GM12878 (cell line): ENCODE results near the gene CDH18. TPM values are rescaled to one million over a fixed set of nuclear protein-coding genes. Genes with fewer than 3 reads are reported as not detected.

ENCODE experiments used
- ATAC-seq: fragments of 200-7000 bp; cut with Tn5 transposase; 3 replicates; pipeline ENCODE4 v1.9.1; 2020; ENCODE audit warnings: mild to moderate bottlenecking, moderate library complexity
- BruUV-seq: library from RNA; stranded (reverse); fragments of 400-500 nt; replicated peaks from 2 replicates; lab custom pipeline; 2021; lab: Mats Ljungman, UMichigan
- CTCF ChIA-PET: fragments of 300-600 bp; sonication (Branson Sonifier 250); formaldehyde crosslinking; extraction: SDS; loops from one replicate; lab custom pipeline; 2021; ENCODE audit warnings: inconsistent platforms; lab: Yijun Ruan, JAX
- POLR2A ChIA-PET: fragments of 350-600 bp; formaldehyde crosslinking; extraction: SDS; loops from one replicate; lab custom pipeline; 2021; ENCODE audit warnings: inconsistent platforms; lab: Charles Lee
- RAD21 ChIA-PET: fragments of 300-600 bp; sonication (Branson Sonifier 250); formaldehyde crosslinking; loops from one replicate; lab custom pipeline; 2023; ENCODE audit warnings: antibody characterized with exemption; ENCODE audit not compliant: unreplicated experiment; lab: Charles Lee
- SMC1A ChIA-PET: fragments of 300-600 bp; sonication (Branson Sonifier 250); formaldehyde crosslinking; loops from one replicate; lab custom pipeline; 2023; ENCODE audit not compliant: unreplicated experiment, uncharacterized antibody; lab: Charles Lee
- DNase-seq: peaks from one replicate; pipeline ENCODE4 v3.0.0-alpha.2; 2011; ENCODE audit warnings: low read depth, low spot score
- FAIRE-seq: peaks from 3 replicates; lab custom pipeline; 2011; peaks lifted over from hg19 to GRCh38; lab: Jason Lieb, UNC
- H2AFZ ChIP-seq: 2 replicates; pipeline ENCODE4 v1.6.0; 2011; ENCODE audit warnings: low read depth, low read length, control low read depth; ENCODE audit not compliant: control insufficient read depth
- H3K27ac ChIP-seq: 2 replicates; pipeline ENCODE4 v1.5.1; 2011; ENCODE audit warnings: control low read depth; ENCODE audit not compliant: control insufficient read depth, insufficient read depth
- H3K27me3 ChIP-seq, 2 experiments: replicated peaks in 1 of 2; 2 replicates each; pipeline versions ENCODE4 v1.6.0 to v1.6.1; 2011; ENCODE audit warnings: low read length in 1 of 2; ENCODE audit not compliant: control insufficient read depth in 2 of 2, insufficient read depth in 2 of 2
- H3K36me3 ChIP-seq, 2 experiments: 2 replicates each; pipeline ENCODE4 v1.5.1; 2011; ENCODE audit warnings: low read length in 1 of 2; ENCODE audit not compliant: control insufficient read depth in 2 of 2, insufficient read depth in 2 of 2
- H3K4me1 ChIP-seq: 2 replicates; pipeline ENCODE4 v1.6.1; 2011; ENCODE audit warnings: mild to moderate bottlenecking, low read length, moderate library complexity, mixed read lengths; ENCODE audit not compliant: control insufficient read depth, insufficient read depth
- H3K4me2 ChIP-seq: 2 replicates; pipeline ENCODE4 v1.6.0; 2011; ENCODE audit warnings: control low read depth; ENCODE audit not compliant: control insufficient read depth, insufficient read depth
- H3K4me3 ChIP-seq: fragments of 200-600 bp; sonication (generic); 2 replicates; pipeline ENCODE4 v1.5.1; 2016
- H3K79me2 ChIP-seq: 2 replicates; pipeline ENCODE4 v1.6.0; 2011; ENCODE audit warnings: low read length; ENCODE audit not compliant: control insufficient read depth, insufficient read depth
- H3K9ac ChIP-seq: 2 replicates; pipeline ENCODE4 v1.8.0; 2011; ENCODE audit warnings: low read length, control low read depth, mixed read lengths; ENCODE audit not compliant: control insufficient read depth, insufficient read depth
- H3K9me3 ChIP-seq: replicated peaks from 3 replicates; pipeline ENCODE4 v1.5.1; 2011; ENCODE audit warnings: mild to moderate bottlenecking, low read length; ENCODE audit not compliant: control insufficient read depth, insufficient read depth
- H4K20me1 ChIP-seq: 2 replicates; pipeline ENCODE4 v1.6.0; 2011; ENCODE audit not compliant: control insufficient read depth, insufficient read depth
- ASH2L ChIP-seq: fragments of 300-600, 200-600 bp; sonication (generic); IDR thresholded peaks from 2 replicates; pipeline ENCODE4 v1.6.1; 2017; ENCODE audit warnings: low read depth, mild to moderate bottlenecking, borderline replicate concordance
- CHD2 ChIP-seq: IDR thresholded peaks from 2 replicates; pipeline ENCODE4 v1.6.1; 2011; ENCODE audit warnings: low read depth, low read length, improper control_type of control experiment, borderline replicate concordance
- EGR1 ChIP-seq, 2 experiments: IDR thresholded peaks; 1 replicate in 1 of 2; 2 replicates in 1 of 2; pipeline ENCODE4 v1.6.1; 2011 to 2012; ENCODE audit warnings: low read depth in 2 of 2, low read length in 2 of 2, borderline replicate concordance in 1 of 2, mild to moderate bottlenecking in 1 of 2, moderate library complexity in 1 of 2
- MYB ChIP-seq: fragments of 150-350 bp; IDR thresholded peaks from 2 replicates; pipeline ENCODE4 v1.6.1; 2014; ENCODE audit warnings: mild to moderate bottlenecking, low read depth, low read length, borderline replicate concordance
- RCOR1 ChIP-seq: conservative IDR thresholded peaks from 2 replicates; pipeline ENCODE4 v1.6.1; 2012; ENCODE audit warnings: low read depth, low read length, improper control_type of control experiment
- YY1 ChIP-seq: IDR thresholded peaks from 2 replicates; pipeline ENCODE4 v1.6.1; 2011; ENCODE audit warnings: low read depth, mild to moderate bottlenecking, low read length
- ZBTB4 ChIP-seq: fragments of 450-650 bp; formaldehyde crosslinking; IDR thresholded peaks from 2 replicates; pipeline ENCODE4 v1.4.0; 2022; ENCODE audit warnings: mild to moderate bottlenecking, moderate library complexity
- WGBS: methylation state at CpG from one replicate; pipeline ENCODE4 v1.1.6; 2016; ENCODE audit warnings: low lambda C conversion rate; ENCODE audit not compliant: insufficient replicate concordance, insufficient coverage; ENCODE audit errors: missing lambda C conversion rate; 5-methylcytosine and 5-hydroxymethylcytosine counted together
- in situ Hi-C: fragments of 300-500 bp; cut with MboI; formaldehyde crosslinking; loops from 9 replicates; pipeline ENCODE4 v1.14.3; 2018; ENCODE audit warnings: mixed read lengths
- intact Hi-C: fragments of 100-400 bp; cut with micrococcal nuclease; formaldehyde crosslinking; loops from one replicate; pipeline ENCODE4 v1.14.2; 2022; ENCODE audit not compliant: unreplicated experiment
- polyA plus RNA-seq, 11 experiments: library from polyadenylated mRNA; depleted of rRNA in 4 of 11; unstranded in 6 of 11; stranded (reverse) in 5 of 11; fragments of >200 nt; fragmentation: Nextera tagmentation in 4 of 11; fragmentation: Illumina TruSeq in 1 of 11; extraction: Ambion mirVana in 4 of 11; extraction: Trizol in 1 of 11; gene quantifications; 1 replicate in 1 of 11; 2 replicates in 10 of 11; pipeline versions ENCODE4 v1.2.1 to v1.2.3, GENCODE V29; 2011 to 2016; ENCODE audit warnings: inconsistent platforms in 2 of 11, missing spikeins in 2 of 11, low read depth in 1 of 11
- total RNA-seq, 4 experiments: library from RNA; depleted of rRNA in 3 of 4; stranded (reverse); fragments of >200 nt in 3 of 4; fragmentation: Illumina TruSeq in 1 of 4; extraction: Trizol in 1 of 4; gene quantifications; 2 replicates each; pipeline versions ENCODE4 v1.2.1 to v1.2.3, GENCODE V29; 2013 to 2021

The CDH18 gene
- total and polyA plus RNA-seq, 10 of the 15 experiments (the other 5 are each of a cell fraction or from before 2014, with no cell fraction given), result 0.41 TPM; not detected in 9

GRCh38 chr5:19920761-19921160, 67.2 kb downstream of the CDH18 start (continued):
- TF ChIP-seq ZBTB4 (CRISPR knock-in tag) (no peak), MYB (no peak)

DNA sequence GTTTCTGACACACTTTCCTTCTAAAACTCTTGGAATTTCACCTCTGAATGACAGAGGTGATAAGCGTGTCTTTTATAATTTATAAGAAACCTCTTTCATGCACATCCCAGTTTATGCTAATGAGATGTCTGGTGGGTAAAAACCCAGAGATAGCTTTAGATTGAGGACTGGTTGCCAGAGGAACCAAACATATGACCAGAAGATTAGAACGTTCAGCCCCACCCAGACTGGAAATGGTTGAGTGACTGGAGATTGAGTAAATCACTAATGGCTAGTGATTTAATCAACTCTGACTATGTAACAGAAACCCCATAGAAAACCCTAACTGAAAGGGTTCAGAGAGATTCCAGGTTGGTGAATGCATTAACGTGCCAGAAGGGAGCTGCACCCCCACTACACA, 69.2 kb downstream of the CDH18 start:
- Histone ChIP-seq H3K36me3 (no peaks in the 10 kb centered on the region), H3K79me2 (no peaks in the 10 kb centered on the region), H3K4me1 (no peaks in the 10 kb centered on the region), H3K4me3 (no peak overlapping the region)
- no peak for DNase-seq
- BruUV-seq, result no TSS peak
- POLR2A ChIA-PET, result no interaction called here
- no peak for TF ChIP-seq ASH2L
- no peak for TF ChIP-seq RCOR1
- TF ChIP-seq YY1, result no peak
- TF ChIP-seq CHD2, result no peak
- no peak for TF ChIP-seq EGR1 (IDR thresholded peaks at IDR 0.05; ENCODE audit: borderline replicate concordance in 1 of 2, low read depth in 2 of 2, low read length in 2 of 2)
- TF ChIP-seq, all 136 proteins: peak for 0
- FAIRE-seq (no peak), ATAC-seq (no peak)
- no peaks in the 10 kb centered on the region for H3K9me3 ChIP-seq
- RAD21 ChIA-PET, result no interaction called here
- H3K4me2 ChIP-seq, result no peak overlapping the region
- H3K27ac ChIP-seq, result no peak overlapping the region
- CTCF ChIA-PET, result no interaction called here
- no peaks in the 10 kb centered on the region for H3K27me3 ChIP-seq
- no peak overlapping the region for H2AFZ ChIP-seq
- SMC1A ChIA-PET, result interaction anchor here (1.2 to 1.7 kb wide), 3 partner anchors 9 to 17 kb away, joined by 3 to 5 read pairs (median 3); no protein-coding TSS in a partner anchor
- H3K9ac ChIP-seq, result no peak overlapping the region
- 21% methylated on average over 3 of the region's 3 CpGs for WGBS
- no peaks in the 10 kb centered on the region for H4K20me1 ChIP-seq
- intact Hi-C loops (no loop called here), in situ Hi-C loops (no loop called here)
